HepG2 (cell line): ENCODE measurements around the gene ZMYND10. TPM values are rescaled to one million over a fixed set of nuclear protein-coding genes. Genes with fewer than 3 reads are reported as not detected.

Experiments
- ARNT2 ChIP-seq: sonication (generic); formaldehyde crosslinking; IDR thresholded peaks from 2 replicates; pipeline ENCODE4 v1.8.0; 2022; ENCODE audit warnings: mild to moderate bottlenecking, low read depth, missing genetic modification reagents, moderate library complexity
- CCAR2 ChIP-seq: fragments of 200-400 bp; formaldehyde crosslinking; optimal IDR thresholded peaks from 2 replicates; pipeline ENCODE3; 2018; ENCODE audit warnings: low read depth, mild to moderate bottlenecking, low read length, moderate library complexity
- NR0B2 ChIP-seq: sonication (generic); formaldehyde crosslinking; IDR thresholded peaks from 2 replicates; pipeline ENCODE4 v1.4.0; 2020; ENCODE audit warnings: mild to moderate bottlenecking, missing genetic modification reagents
- SKI ChIP-seq: fragments of 450-650 bp; IDR thresholded peaks from one replicate; pipeline ENCODE4 v1.6.1; 2018; ENCODE audit warnings: mild to moderate bottlenecking; ENCODE audit not compliant: partially characterized antibody
- SNAPC4 ChIP-seq: sonication (generic); formaldehyde crosslinking; IDR thresholded peaks from 2 replicates; pipeline ENCODE4 v1.4.0; 2020; ENCODE audit warnings: mild to moderate bottlenecking, missing genetic modification reagents
- THAP11 ChIP-seq: IDR thresholded peaks from 2 replicates; pipeline ENCODE4 v1.6.1; 2016; ENCODE audit warnings: missing biosample characterization, missing genetic modification reagents
- ZFP82 ChIP-seq: sonication (generic); formaldehyde crosslinking; IDR thresholded peaks from 2 replicates; pipeline ENCODE4 v1.5.1; 2020; ENCODE audit warnings: mild to moderate bottlenecking, missing genetic modification reagents, borderline replicate concordance
- ZMYM4 ChIP-seq: sonication (generic); formaldehyde crosslinking; IDR thresholded peaks from 2 replicates; pipeline ENCODE4 v1.8.1; 2023; ENCODE audit warnings: mild to moderate bottlenecking, missing genetic modification reagents
- ZNF121 ChIP-seq: sonication (generic); formaldehyde crosslinking; IDR thresholded peaks from 2 replicates; pipeline ENCODE4 v1.5.0; 2020; ENCODE audit warnings: mild to moderate bottlenecking, missing genetic modification reagents
- ZNF256 ChIP-seq: sonication (generic); formaldehyde crosslinking; conservative IDR thresholded peaks from 2 replicates; pipeline ENCODE4 v1.4.0; 2020; ENCODE audit warnings: missing genetic modification reagents
- ZNF510 ChIP-seq: sonication (generic); formaldehyde crosslinking; IDR thresholded peaks from 2 replicates; pipeline ENCODE4 v1.4.0; 2020; ENCODE audit warnings: low read depth, mild to moderate bottlenecking, missing genetic modification reagents
- ZNF513 ChIP-seq: sonication (generic); formaldehyde crosslinking; conservative IDR thresholded peaks from 2 replicates; pipeline ENCODE4 v1.5.0; 2020; ENCODE audit warnings: missing genetic modification reagents
- ZNF670 ChIP-seq: sonication (generic); formaldehyde crosslinking; IDR thresholded peaks from 2 replicates; pipeline ENCODE4 v1.8.0; 2022; ENCODE audit warnings: mild to moderate bottlenecking, missing genetic modification reagents, borderline replicate concordance
- polyA plus RNA-seq, 8 experiments: library from polyadenylated mRNA; depleted of rRNA in 3 of 8; stranded (reverse) in 7 of 8; unstranded in 1 of 8; fragments of >200 nt; fragmentation: Illumina TruSeq in 4 of 8; extraction: Trizol in 4 of 8; gene quantifications; 2 replicates each; pipeline versions ENCODE4 v1.2.1 to v1.2.3, GENCODE V29; 2011 to 2016; ENCODE audit warnings: low read depth in 4 of 8, missing spikeins in 1 of 8, mixed read lengths in 1 of 8; ENCODE audit not compliant: insufficient read depth in 1 of 8
- total RNA-seq, 5 experiments: library from RNA; depleted of rRNA; stranded (reverse); fragments of >200 nt; fragmentation: Illumina TruSeq; extraction: Trizol; gene quantifications; 2 replicates each; pipeline ENCODE4 v1.2.3, GENCODE V29; 2016; ENCODE audit warnings: low read depth in 1 of 5
- TF ChIP-seq, protein P1 (sequence below): sonication (generic); formaldehyde crosslinking; IDR thresholded peaks from 2 replicates; pipeline ENCODE4 v1.8.1; 2023; ENCODE audit warnings: mild to moderate bottlenecking, missing genetic modification reagents
- TF ChIP-seq, protein P2 (sequence below): sonication (generic); formaldehyde crosslinking; IDR thresholded peaks from 2 replicates; pipeline ENCODE4 v1.4.0; 2020; ENCODE audit warnings: missing genetic modification reagents

The ZMYND10 gene
- total and polyA plus RNA-seq, 2 of the 13 experiments (the other 11 are each of a cell fraction or from before 2014, with no cell fraction given), result 0.60 to 0.74 TPM

GRCh38 chr3:50303013-50303815, 42.3 kb downstream of the ZMYND10 start, which contains the start of gene HYAL1 (continued):
- TF ChIP-seq ZNF121 (CRISPR knock-in tag) (peak; percentile 12; the same call in 1 of the 2 replicates), ZNF256 (peak; percentile 86; the same call in 1 of the 2 replicates), ZFP82 (CRISPR knock-in tag) (peak; percentile 88), SNAPC4 (peak; percentile 61; the same call in 1 of the 2 replicates), NR0B2 (CRISPR knock-in tag) (peak; percentile 88), ARNT2 (CRISPR knock-in tag) (0 out of 2 replicates have a peak, but pooled peaks have one; percentile 24), ZNF510 (peak; percentile 20; the same call in 1 of the 2 replicates), ZMYM4 (CRISPR knock-in tag) (peak; percentile 53; the same call in 1 of the 2 replicates), SKI (peak; percentile 13), CCAR2 (no peak), ZNF670 (peak; percentile 91; the same call in 1 of the 2 replicates), ZNF513 (no peak), THAP11 (CRISPR knock-in tag) (peak; percentile 77)
- TF ChIP-seq, protein P1, sequence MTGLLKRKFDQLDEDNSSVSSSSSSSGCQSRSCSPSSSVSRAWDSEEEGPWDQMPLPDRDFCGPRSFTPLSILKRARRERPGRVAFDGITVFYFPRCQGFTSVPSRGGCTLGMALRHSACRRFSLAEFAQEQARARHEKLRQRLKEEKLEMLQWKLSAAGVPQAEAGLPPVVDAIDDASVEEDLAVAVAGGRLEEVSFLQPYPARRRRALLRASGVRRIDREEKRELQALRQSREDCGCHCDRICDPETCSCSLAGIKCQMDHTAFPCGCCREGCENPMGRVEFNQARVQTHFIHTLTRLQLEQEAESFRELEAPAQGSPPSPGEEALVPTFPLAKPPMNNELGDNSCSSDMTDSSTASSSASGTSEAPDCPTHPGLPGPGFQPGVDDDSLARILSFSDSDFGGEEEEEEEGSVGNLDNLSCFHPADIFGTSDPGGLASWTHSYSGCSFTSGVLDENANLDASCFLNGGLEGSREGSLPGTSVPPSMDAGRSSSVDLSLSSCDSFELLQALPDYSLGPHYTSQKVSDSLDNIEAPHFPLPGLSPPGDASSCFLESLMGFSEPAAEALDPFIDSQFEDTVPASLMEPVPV (CRISPR knock-in tag), result peak; percentile 88
- TF ChIP-seq, protein P2, sequence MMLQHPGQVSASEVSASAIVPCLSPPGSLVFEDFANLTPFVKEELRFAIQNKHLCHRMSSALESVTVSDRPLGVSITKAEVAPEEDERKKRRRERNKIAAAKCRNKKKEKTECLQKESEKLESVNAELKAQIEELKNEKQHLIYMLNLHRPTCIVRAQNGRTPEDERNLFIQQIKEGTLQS (CRISPR knock-in tag), result no peak
